AG04449 (cell line): Measurements from ENCODE around the gene SLC15A2.

Experiments used
- CTCF ChIA-PET: fragments of 350-600 bp; formaldehyde crosslinking; extraction: SDS; loops from one replicate; lab custom pipeline; 2021; ENCODE audit warnings: antibody characterized with exemption; lab: Yijun Ruan, JAX
- POLR2A ChIA-PET: fragments of 400-600, 350-600 bp; formaldehyde crosslinking; extraction: SDS; loops from one replicate; lab custom pipeline; 2020; ENCODE audit warnings: antibody characterized with exemption, inconsistent platforms; lab: Yijun Ruan, JAX
- DNase-seq: peaks from one replicate; pipeline ENCODE4 v3.0.0-alpha.2; 2010; ENCODE audit warnings: low read depth, low spot score
- H3K4me3 ChIP-seq: 2 replicates; pipeline ENCODE4 v1.5.1; 2011; ENCODE audit warnings: low read depth, mild to moderate bottlenecking, control low read depth, low read length
- CTCF ChIP-seq: IDR thresholded peaks from one replicate; pipeline ENCODE4 v1.5.1; 2011; ENCODE audit warnings: mild to moderate bottlenecking, moderate library complexity, low read length, control low read depth, inconsistent platforms; ENCODE audit not compliant: insufficient read depth; ENCODE audit errors: missing control alignments

Gene SLC15A2

GRCh38 chr3:121895121-121895520 is 920 bp downstream of the SLC15A2 start:
- no peak for DNase-seq
- no peak for TF ChIP-seq CTCF
- POLR2A ChIA-PET, result no interaction called here
- CTCF ChIA-PET, result no interaction called here
- no peak overlapping the region for H3K4me3 ChIP-seq

GRCh38 chr3:121895736-121896135 is 1.5 kb downstream of the SLC15A2 start:
- no peak for DNase-seq
- TF ChIP-seq CTCF, result no peak
- H3K4me3 ChIP-seq, result no peak overlapping the region
- POLR2A ChIA-PET, result no interaction called here
- CTCF ChIA-PET, result no interaction called here

GRCh38 chr3:121896823-121897222 is 2.6 kb downstream of the SLC15A2 start:
- CTCF ChIA-PET, result no interaction called here
- POLR2A ChIA-PET, result no interaction called here
- no peak for DNase-seq
- TF ChIP-seq CTCF, result no peak
- no peak overlapping the region for H3K4me3 ChIP-seq

GRCh38 chr3:121897296-121897695 is 3.1 kb downstream of the SLC15A2 start:
- ChIA-PET POLR2A (no interaction called here), CTCF (no interaction called here)
- DNase-seq, result no peak
- no peak overlapping the region for H3K4me3 ChIP-seq
- no peak for TF ChIP-seq CTCF

- no peak for DNase-seq
- ChIA-PET POLR2A (no interaction called here), CTCF (no interaction called here)
- TF ChIP-seq CTCF, result no peak
- H3K4me3 ChIP-seq, result no peak overlapping the region
These were observed 19.2 kb downstream of the SLC15A2 start for GRCh38 chr3:121913305-121913990.

GRCh38 chr3:121914081-121914998 is 20.1 kb downstream of the SLC15A2 start:
- no peak for TF ChIP-seq CTCF
- CTCF ChIA-PET, result no interaction called here
- H3K4me3 ChIP-seq, result no peak overlapping the region
- POLR2A ChIA-PET, result no interaction called here
- DNase-seq, result no peak
